Activated CD4-positive, alpha-beta T cell treated with anti-CD3 and anti-CD28 coated beads, Interleukin-2, amount 50 U/mL, for 24 hours (primary cell): ENCODE data around the gene ACBD6.
A peak's percentile ranks its signal among the peaks of the same experiment; 100 is the strongest.

ENCODE experiments used
- DNase-seq, 2 donors: peaks; one replicate each; pipeline ENCODE4 v3.0.0-alpha.2; 2020; ENCODE audit warnings: low read depth in 1 of 2, low spot score in 1 of 2

The ACBD6 gene

GRCh38 chr1:180258290-180258689 lies 244.1 kb downstream of the ACBD6 start:
- DNase-seq: no peak

GRCh38 chr1:180257486-180257885 lies 244.9 kb downstream of the ACBD6 start:
- no peak for DNase-seq

GRCh38 chr1:180257028-180257386 lies 245.4 kb downstream of the ACBD6 start:
- no peak for DNase-seq

- no peak for DNase-seq
These were observed 245.9 kb downstream of the ACBD6 start for GRCh38 chr1:180256341-180257027.

- DNase-seq: no peak
These were observed 246.6 kb downstream of the ACBD6 start for GRCh38 chr1:180255536-180256340.

- no peak for DNase-seq
These were observed 247.5 kb downstream of the ACBD6 start for GRCh38 chr1:180254854-180255253.

GRCh38 chr1:180254496-180254819 lies 247.9 kb downstream of the ACBD6 start:
- no peak for DNase-seq

- DNase-seq: no peak
These were observed 248.5 kb downstream of the ACBD6 start for GRCh38 chr1:180253585-180254495.

GRCh38 chr1:180252638-180253536 lies 249.5 kb downstream of the ACBD6 start:
- DNase-seq: peak in 1 of 2 donors; percentile 60

- DNase-seq: no peak
These were observed 250.7 kb downstream of the ACBD6 start for GRCh38 chr1:180251526-180252305.

GRCh38 chr1:180250883-180251509 lies 251.4 kb downstream of the ACBD6 start:
- DNase-seq: no peak

GRCh38 chr1:180250499-180250770 lies 251.9 kb downstream of the ACBD6 start:
- DNase-seq: no peak

- no peak for DNase-seq
These were observed 252.5 kb downstream of the ACBD6 start for GRCh38 chr1:180249725-180250498.

GRCh38 chr1:180248731-180249681 lies 253.4 kb downstream of the ACBD6 start:
- DNase-seq: no peak

- no peak for DNase-seq
These were observed 254.2 kb downstream of the ACBD6 start for GRCh38 chr1:180248176-180248575.

GRCh38 chr1:180247580-180247979 lies 254.8 kb downstream of the ACBD6 start:
- no peak for DNase-seq

- DNase-seq: no peak
These were observed 255.3 kb downstream of the ACBD6 start for GRCh38 chr1:180247061-180247460.

- DNase-seq: no peak
These were observed 255.8 kb downstream of the ACBD6 start for GRCh38 chr1:180246579-180246978.
